H1 (cell line): ENCODE data around the gene WIPF1. TPM values are rescaled to one million over a fixed set of nuclear protein-coding genes. Genes with fewer than 3 reads are reported as not detected.

ENCODE experiments used
- CTCF ChIA-PET: fragments of 300-600 bp; sonication (Branson Sonifier 250); formaldehyde crosslinking; loops from one replicate; lab custom pipeline; 2021; ENCODE audit not compliant: partially characterized antibody; lab: Charles Lee
- POLR2A ChIA-PET: fragments of 300-600 bp; sonication (Branson Sonifier 250); formaldehyde crosslinking; loops from one replicate; lab custom pipeline; 2021; ENCODE audit warnings: inconsistent platforms; ENCODE audit not compliant: partially characterized antibody; lab: Charles Lee
- DNase-seq, 2 experiments: peaks; one replicate each; pipeline versions ENCODE4 v3.0.0 to v3.0.0-alpha.2; 2010 to 2022; ENCODE audit warnings: low spot score in 2 of 2, low read depth in 1 of 2, mixed read lengths in 1 of 2
- FAIRE-seq: peaks from 2 replicates; lab custom pipeline; 2011; peaks lifted over from hg19 to GRCh38; lab: Jason Lieb, UNC
- H2AFZ ChIP-seq: 2 replicates; pipeline ENCODE4 v1.8.1; 2012; ENCODE audit warnings: low read length, inconsistent platforms
- H2AK5ac ChIP-seq: 2 replicates; pipeline ENCODE4 v1.6.1; 2013; ENCODE audit warnings: low read depth, low read length
- H2BK120ac ChIP-seq: replicated peaks from 2 replicates; pipeline ENCODE3; 2013; ENCODE audit warnings: low read depth, low read length, inconsistent platforms
- H2BK12ac ChIP-seq: 2 replicates; pipeline ENCODE4 v1.6.1; 2013; ENCODE audit warnings: low read depth, low read length
- H2BK15ac ChIP-seq: 2 replicates; pipeline ENCODE4 v1.6.1; 2013; ENCODE audit warnings: low read length
- H2BK20ac ChIP-seq: 2 replicates; pipeline ENCODE4 v1.6.1; 2013; ENCODE audit warnings: low read length
- H2BK5ac ChIP-seq: 2 replicates; pipeline ENCODE4 v1.6.1; 2013; ENCODE audit warnings: low read depth, low read length
- H3K14ac ChIP-seq: 2 replicates; pipeline ENCODE4 v1.6.1; 2013; ENCODE audit warnings: inconsistent platforms; ENCODE audit not compliant: insufficient read length
- H3K18ac ChIP-seq: 2 replicates; pipeline ENCODE4 v1.6.1; 2013; ENCODE audit warnings: low read length; ENCODE audit errors: extremely low read depth
- H3K23ac ChIP-seq: 2 replicates; pipeline ENCODE4 v1.6.1; 2013; ENCODE audit warnings: inconsistent platforms; ENCODE audit not compliant: insufficient read length
- H3K23me2 ChIP-seq: 2 replicates; pipeline ENCODE4 v1.6.1; 2013; ENCODE audit warnings: low read depth, low read length
- H3K27ac ChIP-seq: 2 replicates; pipeline ENCODE4 v1.6.1; 2011; ENCODE audit warnings: low read depth, low read length, inconsistent platforms
- H3K27me3 ChIP-seq, 4 experiments: replicated peaks in 1 of 4; 1 replicate in 1 of 4; 2 replicates in 3 of 4; pipeline versions ENCODE4 v1.6.1 to v1.8.1; 2011 to 2013; ENCODE audit warnings: low read length in 3 of 4, mild to moderate bottlenecking in 3 of 4, inconsistent platforms in 2 of 4, mixed read lengths in 2 of 4, moderate library complexity in 1 of 4; ENCODE audit not compliant: control insufficient read depth in 3 of 4, insufficient read depth in 3 of 4; ENCODE audit errors: extremely low read depth in 1 of 4
- H3K36me3 ChIP-seq, 4 experiments: 2 replicates each; pipeline versions ENCODE4 v1.6.1 to v1.8.1; 2011 to 2013; ENCODE audit warnings: mild to moderate bottlenecking in 4 of 4, low read length in 3 of 4, moderate library complexity in 2 of 4, control low read depth in 1 of 4, inconsistent platforms in 1 of 4; ENCODE audit not compliant: insufficient read depth in 4 of 4, control insufficient read depth in 2 of 4
- H3K4ac ChIP-seq: replicated peaks from 2 replicates; pipeline ENCODE3; 2013; ENCODE audit warnings: low read length, low read depth, mixed read lengths, inconsistent platforms; ENCODE audit not compliant: insufficient read length
- H3K4me1 ChIP-seq, 4 experiments: replicated peaks in 1 of 4; 1 replicate in 1 of 4; 2 replicates in 3 of 4; pipeline versions ENCODE4 v1.6.1 to v1.8.1; 2011 to 2013; ENCODE audit warnings: low read length in 3 of 4, inconsistent platforms in 2 of 4, mixed read lengths in 1 of 4; ENCODE audit not compliant: insufficient read depth in 4 of 4, control insufficient read depth in 3 of 4
- H3K4me2 ChIP-seq, 2 experiments: 2 replicates each; pipeline versions ENCODE4 v1.6.1 to v1.8.1; 2011 to 2013; ENCODE audit warnings: low read depth in 2 of 2, low read length in 2 of 2, control low read depth in 1 of 2, inconsistent platforms in 1 of 2, mild to moderate bottlenecking in 1 of 2; ENCODE audit not compliant: insufficient read depth in 1 of 2
- H3K4me3 ChIP-seq, 4 experiments: fragments of 200-600, 300-600 bp in 1 of 4; sonication (generic), shearing (Covaris generic), sonication (Bioruptor Twin) in 1 of 4; 2 replicates each; pipeline versions ENCODE4 v1.5.1 to v1.8.1; 2011 to 2016; ENCODE audit warnings: low read length in 4 of 4, low read depth in 3 of 4, control low read depth in 2 of 4, inconsistent platforms in 2 of 4, mild to moderate bottlenecking in 2 of 4, mixed read lengths in 1 of 4, moderate library complexity in 1 of 4; ENCODE audit not compliant: insufficient read depth in 2 of 4; ENCODE audit errors: extremely low read depth in 1 of 4
- H3K56ac ChIP-seq: replicated peaks from 2 replicates; pipeline ENCODE3; 2013; ENCODE audit warnings: low read depth, mild to moderate bottlenecking, mixed read lengths, low read length, inconsistent platforms; ENCODE audit not compliant: insufficient read length
- H3K79me1 ChIP-seq: 2 replicates; pipeline ENCODE4 v1.6.1; 2013; ENCODE audit warnings: low read depth, low read length, control low read depth
- H3K79me2 ChIP-seq, 2 experiments: 2 replicates each; pipeline versions ENCODE4 v1.6.1 to v1.8.1; 2012 to 2013; ENCODE audit warnings: low read length in 2 of 2, mild to moderate bottlenecking in 2 of 2, inconsistent platforms in 1 of 2; ENCODE audit not compliant: insufficient read depth in 2 of 2, control insufficient read depth in 1 of 2
- H3K9ac ChIP-seq, 4 experiments: replicated peaks in 1 of 4; 1 replicate in 1 of 4; 2 replicates in 3 of 4; pipeline versions ENCODE4 v1.6.1 to v1.8.1; 2011 to 2013; ENCODE audit warnings: low read depth in 3 of 4, low read length in 3 of 4, control low read depth in 2 of 4, mild to moderate bottlenecking in 2 of 4, moderate library complexity in 2 of 4, inconsistent platforms in 1 of 4; ENCODE audit errors: extremely low read depth in 1 of 4
- H3K9me3 ChIP-seq, 2 experiments: 2 replicates each; pipeline versions ENCODE4 v1.6.1 to v1.8.1; 2012 to 2013; ENCODE audit warnings: mild to moderate bottlenecking in 2 of 2, moderate library complexity in 2 of 2, control low read depth in 1 of 2, inconsistent platforms in 1 of 2, low read depth in 1 of 2, low read length in 1 of 2, mixed read lengths in 1 of 2; ENCODE audit not compliant: insufficient read depth in 2 of 2
- H4K20me1 ChIP-seq, 2 experiments: replicated peaks in 1 of 2; 2 replicates each; pipeline versions ENCODE3 to v1.8.1; 2011 to 2013; ENCODE audit warnings: inconsistent platforms in 2 of 2, low read length in 2 of 2, mild to moderate bottlenecking in 1 of 2; ENCODE audit not compliant: insufficient read depth in 2 of 2, control insufficient read depth in 1 of 2
- H4K5ac ChIP-seq: 2 replicates; pipeline ENCODE4 v1.6.1; 2013; ENCODE audit warnings: low read length, low read depth, mixed read lengths, inconsistent platforms; ENCODE audit not compliant: insufficient read length
- H4K8ac ChIP-seq: 2 replicates; pipeline ENCODE4 v1.8.0; 2013; ENCODE audit warnings: mild to moderate bottlenecking, moderate library complexity, low read length, inconsistent platforms; ENCODE audit not compliant: insufficient read depth; ENCODE audit errors: extremely low read depth
- H4K91ac ChIP-seq: replicated peaks from 2 replicates; pipeline ENCODE3; 2013; ENCODE audit warnings: low read length, mixed read lengths, inconsistent platforms; ENCODE audit not compliant: insufficient read length
- ATF3 ChIP-seq: IDR thresholded peaks from 2 replicates; pipeline ENCODE4 v1.6.1; 2011; ENCODE audit warnings: low read depth, mild to moderate bottlenecking, low read length; ENCODE audit not compliant: insufficient read depth
- BCL11A ChIP-seq, 2 experiments: IDR thresholded peaks; one replicate each; pipeline ENCODE4 v1.6.1; 2011; ENCODE audit warnings: low read depth in 2 of 2, low read length in 2 of 2, mild to moderate bottlenecking in 2 of 2
- CEBPB ChIP-seq: IDR thresholded peaks from 2 replicates; pipeline ENCODE4 v1.6.1; 2012; ENCODE audit warnings: low read depth, low read length
- CTBP2 ChIP-seq: IDR thresholded peaks from 2 replicates; pipeline ENCODE4 v1.7.0; 2011; ENCODE audit warnings: borderline replicate concordance, mild to moderate bottlenecking, moderate library complexity, mixed read lengths, low read length; ENCODE audit not compliant: insufficient read depth, insufficient read length
- EGR1 ChIP-seq: IDR thresholded peaks from 2 replicates; pipeline ENCODE4 v1.6.1; 2011; ENCODE audit warnings: low read depth, low read length, borderline replicate concordance
- GABPA ChIP-seq: IDR thresholded peaks from 2 replicates; pipeline ENCODE4 v1.6.1; 2011; ENCODE audit warnings: mild to moderate bottlenecking, low read length, moderate library complexity, borderline replicate concordance; ENCODE audit not compliant: insufficient read depth
- HDAC2 ChIP-seq, 2 experiments: fragments of 300-600 bp in 1 of 2; sonication (generic) in 1 of 2; IDR thresholded peaks; 2 replicates each; pipeline ENCODE4 v1.6.1; 2011 to 2012; ENCODE audit warnings: low read depth in 2 of 2, low read length in 2 of 2, mild to moderate bottlenecking in 2 of 2, moderate library complexity in 2 of 2, borderline replicate concordance in 1 of 2, inconsistent platforms in 1 of 2
- JUND ChIP-seq: IDR thresholded peaks from 2 replicates; pipeline ENCODE4 v1.6.1; 2011; ENCODE audit warnings: mild to moderate bottlenecking, improper control_type of control experiment, low read length
- SIN3A ChIP-seq, 2 experiments: IDR thresholded peaks in 1 of 2; conservative IDR thresholded peaks in 1 of 2; 2 replicates each; pipeline ENCODE4 v1.6.1; 2011 to 2012; ENCODE audit warnings: low read length in 2 of 2, improper control_type of control experiment in 1 of 2, low read depth in 1 of 2, mild to moderate bottlenecking in 1 of 2
- TAF1 ChIP-seq: IDR thresholded peaks from 2 replicates; pipeline ENCODE4 v1.6.1; 2011; ENCODE audit warnings: mild to moderate bottlenecking, low read depth, low read length
- TAF7 ChIP-seq: optimal IDR thresholded peaks from 2 replicates; pipeline ENCODE3; 2011; ENCODE audit warnings: low read depth, mild to moderate bottlenecking, inconsistent platforms, low read length, moderate library complexity, borderline replicate concordance
- TCF12 ChIP-seq: IDR thresholded peaks from 2 replicates; pipeline ENCODE4 v1.6.1; 2011; ENCODE audit warnings: low read depth, mild to moderate bottlenecking, low read length
- WGBS, 2 experiments: shearing (Covaris generic) in 1 of 2; methylation state at CpG; one replicate each; pipeline versions ENCODE4 v1.1.6 to v1.1.7; 2013 to 2015; ENCODE audit warnings: low lambda C conversion rate in 2 of 2, mixed read lengths in 2 of 2, inconsistent platforms in 1 of 2, low coverage in 1 of 2, missing lambda C conversion rate in 1 of 2; ENCODE audit not compliant: insufficient replicate concordance in 2 of 2, insufficient coverage in 1 of 2, insufficient read length in 1 of 2; ENCODE audit errors: extremely low coverage in 1 of 2, missing lambda C conversion rate in 1 of 2; 5-methylcytosine and 5-hydroxymethylcytosine counted together
- polyA plus RNA-seq, 7 experiments: library from polyadenylated mRNA; depleted of rRNA in 3 of 7; stranded (reverse) in 5 of 7; unstranded in 2 of 7; fragments of >200 nt in 5 of 7; fragments of 200-250 nt in 2 of 7; gene quantifications; 1 replicate in 5 of 7; 2 replicates in 1 of 7; 4 replicates in 1 of 7; pipeline versions ENCODE4 v1.2.1 to v1.2.3, GENCODE V29; 2011 to 2013; ENCODE audit warnings: missing spikeins in 2 of 7, mixed read lengths in 2 of 7
- total RNA-seq: library from RNA; stranded (reverse); fragmentation: NEBNext Ultra II Directional; extraction: Animal tissue kit (Norgen Biotek cat#: 25700); gene quantifications from 2 replicates; pipeline ENCODE4 v1.2.1, GENCODE V29; 2021

WIPF1 gene
- total and polyA plus RNA-seq, 2 of the 8 experiments (the other 6 are each of a cell fraction or from before 2014, with no cell fraction given) = 4.7 to 5.2 TPM

GRCh38 chr2:174510583-174511189 lies 86.9 kb downstream of the WIPF1 start:
- Histone ChIP-seq H4K20me1 (no peaks in the 10 kb centered on the region), H2BK5ac (no peak overlapping the region), H3K23ac (no peak overlapping the region), H4K5ac (no peak overlapping the region), H3K9ac (no peak overlapping the region), H3K56ac (no peak overlapping the region), H3K79me2 (no peaks in the 10 kb centered on the region), H3K4ac (no peak overlapping the region), H2BK20ac (no peak overlapping the region), H3K4me2 (no peak overlapping the region), H3K23me2 (no peaks in the 10 kb centered on the region), H3K79me1 (no peaks in the 10 kb centered on the region), H4K8ac (no peak overlapping the region), H2BK120ac (no peak overlapping the region), H2BK15ac (no peak overlapping the region), H2AFZ (no peak overlapping the region), H3K36me3 (no peaks in the 10 kb centered on the region; a peak in 1 of 8 replicates), H3K27me3 (no peaks in the 10 kb centered on the region), H3K18ac (no peak overlapping the region), H3K14ac (no peak overlapping the region), H2AK5ac (no peak overlapping the region), H3K4me3 (no peak overlapping the region), H3K27ac (no peak overlapping the region), H2BK12ac (no peak overlapping the region), H3K9me3 (peaks cover 46 to 49% of the 10 kb centered on the region in 2 experiments), H3K4me1 (no peaks in the 10 kb centered on the region), H4K91ac (no peak overlapping the region)
- DNase-seq (no peak), FAIRE-seq (no peak)
- POLR2A ChIA-PET = no interaction called here
- CTCF ChIA-PET = interaction anchor here (0.6 to 1.6 kb wide), 2 partner anchors 10 to 36 kb away, joined by 3 read pairs; no protein-coding TSS in a partner anchor
- 24% methylated on average over 2 of the region's 2 CpGs; no CpG with 5 or more reads in 1 of the 2 experiments for WGBS, 2 experiments
- TF ChIP-seq TAF1 (no peak), EGR1 (no peak), ATF3 (no peak), SIN3A (conservative IDR thresholded peaks at IDR 0.05 in 1 of 2, IDR thresholded peaks at IDR 0.05 in 1 of 2; ENCODE audit: low read depth in 1 of 2, low read length in 2 of 2) (no peak), TAF7 (no peak), CEBPB (no peak), BCL11A (IDR thresholded peaks at IDR 0.05; ENCODE audit: low read depth in 2 of 2, low read length in 2 of 2) (no peak), GABPA (no peak), TCF12 (no peak), HDAC2 (IDR thresholded peaks at IDR 0.05; ENCODE audit: borderline replicate concordance in 1 of 2, low read depth in 2 of 2, low read length in 2 of 2) (no peak), JUND (no peak), CTBP2 (no peak)
